ENCODE results near the gene PARVB.

- TF ChIP-seq CTCF (conservative IDR thresholded peaks at IDR 0.05) (no peak), EZH2 (IDR thresholded peaks at IDR 0.05; ENCODE audit: low read depth) (no peak)
Measured at GRCh38 chr22:44136786-44137185, 112.7 kb downstream of the PARVB start.
